Stomach (tissue), 9 donors: ENCODE measurements around the gene EEF1A2. TPM values are rescaled to one million over a fixed set of nuclear protein-coding genes. Genes with fewer than 3 reads are reported as not detected.

ENCODE experiments used
- DNase-seq, 2 donors: peaks; one replicate each; pipeline versions ENCODE4 v3.0.0 to v3.0.0-alpha.2; 2013 to 2019
- H3K27ac ChIP-seq, 5 donors: fragments of 200-600 bp in 4 of 5; sonication (generic) in 4 of 5; one replicate each; pipeline ENCODE4 v1.5.1; 2013 to 2019; ENCODE audit warnings: mild to moderate bottlenecking in 1 of 5, moderate library complexity in 1 of 5
- H3K27me3 ChIP-seq, 3 donors: fragments of 200-600 bp; sonication (generic); one replicate each; pipeline ENCODE4 v1.5.1; 2017 to 2019; ENCODE audit warnings: mixed run types in 1 of 3
- H3K36me3 ChIP-seq, 4 donors: fragments of 200-600 bp; sonication (generic); 1 replicate in 3 of 4; 2 replicates in 1 of 4; pipeline ENCODE4 v1.5.1; 2016 to 2019
- H3K4me1 ChIP-seq, 4 donors: fragments of 200-600 bp; sonication (generic); one replicate each; pipeline ENCODE4 v1.5.1; 2016 to 2019
- H3K4me3 ChIP-seq, 4 donors: fragments of 200-600 bp; sonication (generic) in 3 of 4; one replicate each; pipeline ENCODE4 v1.5.1; 2016 to 2019; ENCODE audit warnings: mild to moderate bottlenecking in 1 of 4
- H3K9me3 ChIP-seq, 4 donors: fragments of 200-600 bp; sonication (generic); one replicate each; pipeline ENCODE4 v1.5.1; 2016 to 2019
- EP300 ChIP-seq: sonication (generic); formaldehyde crosslinking; IDR thresholded peaks from one replicate; pipeline ENCODE4 v1.6.1; 2017; ENCODE audit warnings: antibody characterized with exemption
- POLR2A ChIP-seq, 4 donors: fragments of 450-650 bp; IDR thresholded peaks; one replicate each; pipeline ENCODE4 v1.6.1; 2016; ENCODE audit warnings: antibody characterized with exemption in 4 of 4, control low read depth in 2 of 4, mild to moderate bottlenecking in 1 of 4, moderate library complexity in 1 of 4
- POLR2AphosphoS5 ChIP-seq, 3 donors: sonication (generic); formaldehyde crosslinking; IDR thresholded peaks; one replicate each; pipeline ENCODE4 v1.6.1; 2016; ENCODE audit warnings: antibody characterized with exemption in 3 of 3
- WGBS, 5 donors: extraction: QIAGEN DNeasy Blood & Tissue Kit in 3 of 5; methylation state at CpG; one replicate each; pipeline versions ENCODE4 v1.1.5 to v1.1.7; 2013 to 2018; 5-methylcytosine and 5-hydroxymethylcytosine counted together
- intact Hi-C: fragments of 100-400 bp; cut with DNase I; formaldehyde crosslinking; loops from one replicate; pipeline ENCODE4 v1.15.1; 2023; ENCODE audit warnings: low total_unique reads
- polyA plus RNA-seq, 3 donors: library from polyadenylated mRNA; stranded (reverse); fragments of 200-250 nt; gene quantifications; one replicate each; pipeline ENCODE4 v1.2.3, GENCODE V29; 2013
- total RNA-seq, 5 donors: library from RNA; depleted of rRNA; stranded (reverse); fragments of >200 nt; gene quantifications; one replicate each; pipeline versions ENCODE4 v1.1.0 to v1.2.3, GENCODE V29; 2014 to 2016
- TF ChIP-seq, protein P1 (sequence below), 7 experiments: fragments of 450-650 bp in 4 of 7; fragments of 200-600 bp in 3 of 7; sonication (generic) in 3 of 7; IDR thresholded peaks; one replicate each; pipeline ENCODE4 v1.5.1; 2016 to 2019; ENCODE audit warnings: antibody characterized with exemption in 7 of 7, control low read depth in 2 of 7, mild to moderate bottlenecking in 1 of 7
- donor health status: healthy with polysubstance abuse.
- donor health status: Bipolar disorder and iron deficiency.
- donor health status: healthy.

The EEF1A2 gene
- total and polyA plus RNA-seq, 8 donors: 0.58 to 64.8 (median 23.8) TPM; not detected in 1

DNA sequence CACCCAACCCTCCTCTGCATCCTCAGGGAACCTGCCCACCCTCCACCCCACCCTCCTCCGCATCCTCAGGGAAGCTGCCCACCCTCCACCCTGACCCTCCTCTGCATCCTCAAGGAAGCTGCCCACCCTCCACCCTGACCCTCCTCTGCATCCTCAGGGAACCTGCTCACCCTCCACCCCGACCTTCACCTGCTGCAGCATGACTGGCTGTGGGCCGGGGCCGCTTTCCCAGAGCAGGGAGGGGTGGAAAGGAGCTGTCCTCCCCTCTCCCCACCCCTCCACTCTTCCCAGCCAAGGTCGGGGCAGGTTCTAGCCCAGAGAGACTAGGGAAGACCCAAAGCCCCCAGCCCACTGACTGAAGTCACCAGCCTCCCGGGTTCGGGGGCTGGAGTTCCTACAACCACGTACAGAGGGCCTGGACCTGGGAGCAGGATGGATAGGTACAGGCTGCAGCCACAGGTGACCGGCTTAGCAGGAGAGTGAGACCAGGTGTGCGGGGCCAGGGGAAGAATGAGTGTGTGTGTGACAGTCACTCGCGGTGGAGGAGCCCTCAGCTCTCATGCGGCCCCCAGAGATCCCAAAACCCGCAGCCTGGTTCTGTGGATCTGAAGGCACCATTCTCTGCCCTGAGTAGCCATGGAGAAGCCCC is 11.6 kb downstream of the EEF1A2 start:
- H3K9me3 ChIP-seq: peaks cover 0 to 6% (median 5%) of the 10 kb centered on the region in 4 donors
- DNase-seq: no peak

DNA sequence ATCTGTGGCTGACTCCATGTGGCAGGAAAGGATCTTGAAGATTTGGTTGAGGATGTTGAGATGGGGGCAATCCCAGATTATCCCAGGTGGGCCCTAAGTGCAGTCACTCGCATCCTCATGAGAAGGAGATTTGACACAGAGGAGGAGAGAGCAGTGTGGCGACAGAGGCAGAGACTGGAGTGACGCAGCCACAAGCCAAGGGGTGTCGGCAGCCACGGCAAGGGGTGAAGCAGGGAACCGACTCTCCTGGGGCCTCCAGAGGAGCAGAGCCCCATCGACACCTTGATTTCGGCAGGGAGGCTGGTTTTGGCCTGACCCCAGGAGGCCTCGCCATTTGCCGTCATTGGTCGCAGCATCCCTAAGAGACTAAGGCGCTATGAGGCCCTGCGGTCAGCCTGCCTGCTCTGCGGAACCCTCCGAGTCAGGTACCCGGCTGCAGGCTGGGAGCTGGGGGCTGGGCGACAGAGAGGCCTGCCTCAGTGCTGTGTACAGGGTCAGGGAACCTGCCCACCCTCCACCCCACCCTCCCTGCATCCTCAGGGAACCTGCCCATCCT is 12.5 kb downstream of the EEF1A2 start:
- Histone ChIP-seq H3K27ac (no peak overlapping the region), H3K4me1 (peaks cover 0 to 16% (median 7%) of the 10 kb centered on the region in 4 donors), H3K4me3 (no peak overlapping the region), H3K9me3 (peaks cover 0 to 6% (median 5%) of the 10 kb centered on the region in 4 donors), H3K36me3 (peaks cover 0 to 3% (median 0%) of the 10 kb centered on the region in 4 donors), H3K27me3 (peaks cover 9 to 100% (median 57%) of the 10 kb centered on the region in 3 donors)
- WGBS, 5 donors: 87 to 92% (median 89%) methylated on average over 15 to 17 of the region's 17 CpGs
- DNase-seq: no peak
- intact Hi-C loops: no loop called here
- no peak for TF ChIP-seq POLR2A (IDR thresholded peaks at IDR 0.05)
- TF ChIP-seq, protein P1, sequence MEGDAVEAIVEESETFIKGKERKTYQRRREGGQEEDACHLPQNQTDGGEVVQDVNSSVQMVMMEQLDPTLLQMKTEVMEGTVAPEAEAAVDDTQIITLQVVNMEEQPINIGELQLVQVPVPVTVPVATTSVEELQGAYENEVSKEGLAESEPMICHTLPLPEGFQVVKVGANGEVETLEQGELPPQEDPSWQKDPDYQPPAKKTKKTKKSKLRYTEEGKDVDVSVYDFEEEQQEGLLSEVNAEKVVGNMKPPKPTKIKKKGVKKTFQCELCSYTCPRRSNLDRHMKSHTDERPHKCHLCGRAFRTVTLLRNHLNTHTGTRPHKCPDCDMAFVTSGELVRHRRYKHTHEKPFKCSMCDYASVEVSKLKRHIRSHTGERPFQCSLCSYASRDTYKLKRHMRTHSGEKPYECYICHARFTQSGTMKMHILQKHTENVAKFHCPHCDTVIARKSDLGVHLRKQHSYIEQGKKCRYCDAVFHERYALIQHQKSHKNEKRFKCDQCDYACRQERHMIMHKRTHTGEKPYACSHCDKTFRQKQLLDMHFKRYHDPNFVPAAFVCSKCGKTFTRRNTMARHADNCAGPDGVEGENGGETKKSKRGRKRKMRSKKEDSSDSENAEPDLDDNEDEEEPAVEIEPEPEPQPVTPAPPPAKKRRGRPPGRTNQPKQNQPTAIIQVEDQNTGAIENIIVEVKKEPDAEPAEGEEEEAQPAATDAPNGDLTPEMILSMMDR (IDR thresholded peaks at IDR 0.05): no peak
- no peak for TF ChIP-seq POLR2AphosphoS5 (IDR thresholded peaks at IDR 0.05)
- TF ChIP-seq EP300: no peak

More for the DNA sequence above, 11.6 kb downstream of the EEF1A2 start:
- Histone ChIP-seq H3K36me3 (peaks cover 0 to 4% (median 0%) of the 10 kb centered on the region in 4 donors), H3K4me3 (no peak overlapping the region), H3K27me3 (peaks cover 9 to 95% (median 51%) of the 10 kb centered on the region in 3 donors), H3K4me1 (peaks cover 0 to 16% (median 7%) of the 10 kb centered on the region in 4 donors), H3K27ac (no peak overlapping the region)
- TF ChIP-seq POLR2A (IDR thresholded peaks at IDR 0.05): no peak
- TF ChIP-seq EP300: no peak
- TF ChIP-seq POLR2AphosphoS5 (IDR thresholded peaks at IDR 0.05): no peak
- TF ChIP-seq, protein P1 (IDR thresholded peaks at IDR 0.05): no peak
- 33 to 53% (median 45%) methylated on average over 9 to 14 of the region's 14 CpGs for WGBS, 5 donors
- intact Hi-C loops: no loop called here

DNA sequence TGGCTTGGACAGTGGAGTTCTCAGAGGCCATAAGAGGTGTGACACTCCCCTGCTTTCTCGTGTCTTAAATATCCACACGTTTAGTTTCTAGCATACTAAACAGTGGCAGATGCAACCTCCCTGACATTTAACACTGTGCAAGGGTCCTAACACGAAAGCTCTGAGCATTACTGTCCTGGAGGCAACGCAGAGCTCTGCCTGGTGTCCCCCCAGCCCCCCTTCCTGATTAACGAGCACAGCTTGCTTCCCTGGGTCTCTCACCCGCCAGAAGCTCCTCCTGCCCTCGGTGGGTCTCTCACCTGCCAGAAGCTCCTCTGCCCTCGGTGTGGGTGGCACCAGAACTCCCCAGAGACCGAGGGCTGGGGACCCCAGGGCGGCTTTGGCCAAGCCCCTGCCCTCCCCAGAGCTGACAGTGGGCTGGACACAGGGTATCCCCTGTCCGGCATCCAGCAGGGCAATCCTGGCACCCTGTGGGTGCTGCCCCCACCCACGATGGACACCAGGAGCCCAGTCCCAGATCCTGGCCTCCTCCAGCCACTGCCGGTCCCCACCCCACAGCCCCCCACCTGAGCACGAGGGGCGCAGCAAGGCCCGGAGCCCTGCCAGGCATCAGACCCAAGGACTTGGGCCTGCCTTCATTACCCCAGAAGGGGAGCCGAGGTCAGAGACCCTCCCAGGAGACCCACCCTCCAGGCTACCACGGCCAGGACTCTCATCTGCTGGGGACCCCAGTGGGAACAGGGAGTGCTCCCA is 14.1 kb downstream of the EEF1A2 start:
- H3K27me3 ChIP-seq: peaks cover 9 to 100% (median 57%) of the 10 kb centered on the region in 3 donors
- DNase-seq: no peak
- TF ChIP-seq POLR2AphosphoS5 (IDR thresholded peaks at IDR 0.05) (no peak), EP300 (no peak), POLR2A (IDR thresholded peaks at IDR 0.05) (no peak)
- TF ChIP-seq, protein P1 (IDR thresholded peaks at IDR 0.05): no peak
- no peak overlapping the region for H3K4me3 ChIP-seq
- H3K9me3 ChIP-seq: peaks cover 0 to 6% (median 5%) of the 10 kb centered on the region in 4 donors
- 40 to 66% (median 59%) methylated on average over 12 to 18 of the region's 18 CpGs for WGBS, 5 donors
- intact Hi-C loops: no loop called here
- no peaks in the 10 kb centered on the region for H3K36me3 ChIP-seq
- peaks cover 0 to 16% (median 7%) of the 10 kb centered on the region in 4 donors for H3K4me1 ChIP-seq
- H3K27ac ChIP-seq: no peak overlapping the region

DNA sequence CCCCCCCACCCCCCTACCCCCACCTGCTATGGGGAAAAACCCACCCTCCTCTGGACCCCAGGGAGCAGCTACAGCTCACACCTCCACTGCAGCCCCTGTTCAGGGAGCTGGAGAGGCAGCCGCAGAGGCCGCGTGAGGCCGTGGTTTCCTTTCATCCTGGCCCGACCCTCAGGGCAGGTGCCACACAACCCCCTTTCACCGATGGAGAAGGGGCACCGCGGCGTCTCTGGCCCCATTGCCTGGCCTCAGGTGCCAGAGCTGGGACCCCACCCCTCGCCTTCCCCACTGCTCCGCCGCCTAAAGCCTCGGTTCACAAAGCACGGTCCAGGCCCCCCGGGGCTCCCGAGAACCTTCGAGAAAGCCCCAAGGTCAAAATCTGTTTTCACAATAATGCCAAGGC is 14.6 kb downstream of the EEF1A2 start:
- H3K4me1 ChIP-seq: peaks cover 0 to 16% (median 10%) of the 10 kb centered on the region in 4 donors
- H3K27me3 ChIP-seq: peaks cover 15 to 100% (median 63%) of the 10 kb centered on the region in 3 donors
- TF ChIP-seq, protein P1 (IDR thresholded peaks at IDR 0.05): no peak
- no peak for TF ChIP-seq EP300
- TF ChIP-seq POLR2AphosphoS5 (IDR thresholded peaks at IDR 0.05): no peak
- TF ChIP-seq POLR2A (IDR thresholded peaks at IDR 0.05): no peak
- H3K27ac ChIP-seq: no peak overlapping the region
- peaks cover 0 to 6% (median 5%) of the 10 kb centered on the region in 4 donors for H3K9me3 ChIP-seq
- 48 to 71% (median 54%) methylated on average over 17 of the region's 17 CpGs for WGBS, 5 donors
- intact Hi-C loops: no loop called here
- no peak overlapping the region for H3K4me3 ChIP-seq
- no peak for DNase-seq
- H3K36me3 ChIP-seq: no peaks in the 10 kb centered on the region
